HG03354 (cell line): ENCODE results near the gene COMMD10.

ENCODE experiments used
- ATAC-seq: cut with Tn5 transposase; IDR thresholded peaks from one replicate; pipeline ENCODE4 v1.9.1; 2021; ENCODE audit warnings: mild to moderate bottlenecking; ENCODE audit not compliant: unreplicated experiment, poor library complexity, severe bottlenecking

COMMD10 gene

GRCh38 chr5:116176121-116176520 is 91.3 kb downstream of the COMMD10 start:
- no peak for ATAC-seq

DNA sequence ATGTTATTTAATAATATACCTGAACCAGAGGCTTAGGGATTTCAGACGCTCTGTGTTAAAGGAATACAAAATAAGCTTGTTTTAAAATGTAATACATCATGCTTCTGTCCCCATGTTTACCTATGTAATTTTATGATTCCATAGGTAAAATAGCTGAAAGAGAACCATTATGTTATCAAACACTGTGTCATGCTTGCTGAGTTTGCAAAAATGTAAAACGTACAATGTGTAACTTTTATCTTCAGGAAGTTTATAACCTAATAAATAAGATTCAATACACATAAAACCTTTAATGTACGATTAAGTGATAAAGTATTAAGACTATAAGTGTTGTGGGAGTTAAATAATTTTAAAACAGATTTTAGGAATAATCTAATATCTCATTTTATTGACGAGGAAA is 94.1 kb downstream of the COMMD10 start:
- ATAC-seq, result no peak

GRCh38 chr5:116209166-116209565 is 124.3 kb downstream of the COMMD10 start:
- ATAC-seq, result no peak

DNA sequence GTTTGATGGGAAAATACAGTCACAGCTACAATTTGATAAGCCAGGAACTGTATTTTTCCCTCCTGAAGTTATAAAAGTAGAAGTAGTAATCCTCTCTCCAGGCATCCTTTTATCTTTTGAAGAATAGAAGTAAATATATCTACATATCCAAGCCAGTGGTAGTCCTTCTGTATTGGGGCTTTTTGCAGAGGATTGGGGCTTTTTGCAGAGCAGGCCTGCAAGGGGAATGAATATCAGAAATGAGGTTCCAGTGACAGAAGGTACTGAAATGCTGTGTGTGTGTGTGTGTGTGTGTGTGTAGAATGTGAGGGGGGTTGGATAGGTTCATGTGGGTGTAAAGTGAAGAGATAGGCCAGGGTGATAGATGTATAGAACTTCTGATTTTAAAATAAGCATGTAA is 127.4 kb downstream of the COMMD10 start:
- no peak for ATAC-seq

DNA sequence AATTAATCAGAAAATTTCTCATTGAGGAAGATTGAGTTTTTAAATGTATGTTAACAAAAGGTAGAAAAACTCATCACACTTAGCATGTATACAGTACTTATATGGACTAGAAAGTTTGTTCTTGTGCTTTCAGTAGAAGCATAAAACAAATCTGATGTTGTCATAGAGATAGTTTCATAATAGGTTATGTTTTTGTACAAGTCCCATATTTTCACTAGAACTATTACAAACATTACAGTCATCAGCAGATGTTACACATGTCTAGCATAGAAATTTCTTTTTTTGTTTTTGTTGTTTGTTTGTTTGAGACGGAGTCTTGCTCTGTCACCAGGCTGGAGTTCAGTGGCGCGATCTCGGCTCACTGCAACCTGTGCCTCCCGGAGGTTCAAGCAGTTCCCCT is 131.4 kb downstream of the COMMD10 start:
- ATAC-seq, result no peak

DNA sequence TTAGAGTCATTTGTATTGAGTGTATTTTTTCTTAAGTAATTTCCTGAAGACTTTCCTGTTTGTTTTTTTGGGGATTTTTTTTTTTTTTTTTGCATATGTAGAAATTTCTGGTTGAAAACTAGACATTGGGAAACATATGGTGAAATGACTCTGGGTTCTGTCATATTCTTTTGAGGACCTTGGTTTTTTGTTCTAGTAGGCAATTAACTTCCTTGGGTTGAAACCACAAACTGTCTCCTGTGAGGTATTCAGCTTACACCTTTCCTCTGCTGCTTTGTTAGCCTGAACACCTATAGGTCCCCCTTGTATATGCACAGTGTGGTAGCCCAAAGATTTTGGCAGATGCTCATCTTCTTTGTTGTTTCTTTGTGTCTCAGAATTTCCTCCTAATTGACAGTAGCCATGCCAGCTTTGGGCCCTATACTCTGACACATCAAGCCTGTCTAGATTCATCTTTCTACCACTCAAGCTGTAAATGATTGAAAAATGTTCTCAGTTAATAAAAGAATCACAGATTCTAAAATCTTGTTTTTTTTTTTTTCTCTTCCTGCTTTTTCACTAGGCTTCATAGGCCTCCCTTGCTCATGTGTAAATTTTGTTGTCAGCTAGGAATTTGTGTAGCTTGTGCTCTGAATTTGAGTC is 140.6 kb downstream of the COMMD10 start:
- ATAC-seq, result peak; percentile 58

- ATAC-seq, result no peak
These were observed 144.4 kb downstream of the COMMD10 start for GRCh38 chr5:116229131-116229689.

DNA sequence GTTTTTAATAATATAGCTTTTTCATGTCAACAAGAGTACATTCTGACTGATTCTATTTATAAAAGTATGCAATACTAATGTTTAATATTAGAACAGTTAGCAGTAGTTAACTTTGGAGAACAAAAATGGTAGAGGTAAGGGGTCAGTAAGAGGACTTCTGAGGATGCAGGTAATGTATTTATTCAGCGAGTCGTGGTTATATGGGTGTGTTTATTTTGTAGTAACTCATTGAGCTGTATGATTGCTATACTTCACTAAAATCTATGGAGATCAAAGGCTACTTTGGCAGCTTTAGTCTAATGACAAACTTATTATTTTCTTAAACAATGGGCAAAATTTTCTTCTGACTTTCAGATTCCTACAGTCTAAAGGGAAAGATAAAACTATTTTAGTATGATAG is 146.5 kb downstream of the COMMD10 start:
- ATAC-seq, result no peak

GRCh38 chr5:116234681-116235080 is 149.9 kb downstream of the COMMD10 start:
- no peak for ATAC-seq

GRCh38 chr5:116237917-116238500 is 153.2 kb downstream of the COMMD10 start:
- ATAC-seq, result no peak

DNA sequence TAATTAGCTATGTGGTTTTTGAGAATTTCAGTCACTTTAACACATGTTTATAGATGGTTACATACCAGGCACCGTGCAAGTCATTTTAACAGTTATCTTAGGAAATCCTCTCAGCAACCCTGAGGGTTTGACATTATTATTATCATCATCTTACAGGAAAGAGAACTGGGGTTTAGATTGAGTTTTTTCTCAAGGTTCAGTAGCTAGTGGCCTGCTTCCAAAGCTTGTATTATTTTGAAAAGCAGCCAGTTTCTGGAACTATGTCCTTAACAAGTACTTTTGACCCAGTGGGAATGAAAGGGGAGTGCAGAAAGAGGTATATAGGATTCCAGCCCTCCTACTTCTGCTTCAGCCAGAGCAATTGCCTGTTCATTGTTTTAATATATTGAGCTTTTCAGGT is 157.5 kb downstream of the COMMD10 start:
- no peak for ATAC-seq

- no peak for ATAC-seq
These were observed 163.6 kb downstream of the COMMD10 start for GRCh38 chr5:116248432-116248831.

DNA sequence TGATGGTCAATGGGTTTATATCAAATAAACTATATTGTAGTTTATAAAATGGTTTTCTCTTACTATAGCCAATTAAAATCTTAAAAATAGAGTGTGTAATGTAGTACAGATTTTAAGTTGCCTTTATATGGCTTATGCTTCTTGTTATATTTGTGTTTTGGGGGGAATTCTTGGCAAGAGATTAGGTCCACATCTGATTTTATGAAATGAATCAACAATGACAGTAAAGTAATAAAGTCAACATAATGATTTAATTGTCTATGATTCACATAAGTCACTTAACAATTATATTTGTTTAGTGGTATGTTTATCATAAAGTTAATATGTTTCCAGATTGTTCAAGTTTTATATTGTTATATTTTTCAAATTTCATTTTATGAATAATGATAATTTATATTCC is 164.8 kb downstream of the COMMD10 start:
- no peak for ATAC-seq

GRCh38 chr5:116256717-116257116 is 171.9 kb downstream of the COMMD10 start:
- no peak for ATAC-seq

GRCh38 chr5:116265471-116265870 is 180.6 kb downstream of the COMMD10 start:
- ATAC-seq, result no peak

- peak; percentile 53 for ATAC-seq
These were observed 186.7 kb downstream of the COMMD10 start for GRCh38 chr5:116271446-116272025.

GRCh38 chr5:116272281-116272941 is 187.6 kb downstream of the COMMD10 start:
- ATAC-seq, result no peak

DNA sequence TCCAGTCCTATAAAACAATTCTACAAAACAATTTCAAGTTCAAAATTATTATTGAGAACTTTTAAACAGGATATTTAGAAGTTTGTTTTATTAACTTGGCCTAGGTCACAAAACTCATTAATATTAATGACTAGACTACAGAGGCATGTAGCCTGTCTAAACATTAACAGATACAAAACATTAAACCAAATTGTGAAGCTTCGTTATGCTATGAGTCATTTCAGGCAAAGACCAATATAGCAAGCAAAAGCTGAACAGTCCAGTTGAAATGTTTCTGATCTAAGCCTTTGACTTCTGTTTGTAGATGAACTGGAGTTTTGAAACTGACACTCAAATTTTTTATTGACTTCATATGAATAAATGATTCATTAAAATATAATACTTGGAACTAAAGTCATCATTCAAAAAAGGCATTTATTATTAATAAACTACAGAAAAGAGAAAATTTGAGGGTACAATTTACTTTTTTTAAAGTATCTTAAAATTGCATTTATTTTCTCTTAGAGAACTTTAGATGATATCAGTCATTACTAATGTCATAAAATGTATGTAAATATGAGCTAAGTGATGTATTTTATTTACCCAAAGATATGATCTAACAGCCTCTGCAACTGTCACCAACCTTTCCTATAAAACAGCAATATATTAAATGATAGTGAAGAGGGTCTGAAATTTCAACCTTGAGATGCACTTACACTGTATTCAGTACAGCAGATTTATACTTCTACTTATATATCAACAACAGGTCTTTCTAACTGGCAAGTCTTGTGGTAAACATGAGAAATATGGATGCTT is 188.8 kb downstream of the COMMD10 start:
- ATAC-seq, result peak; percentile 95

GRCh38 chr5:116274251-116274650 is 189.4 kb downstream of the COMMD10 start:
- no peak for ATAC-seq

DNA sequence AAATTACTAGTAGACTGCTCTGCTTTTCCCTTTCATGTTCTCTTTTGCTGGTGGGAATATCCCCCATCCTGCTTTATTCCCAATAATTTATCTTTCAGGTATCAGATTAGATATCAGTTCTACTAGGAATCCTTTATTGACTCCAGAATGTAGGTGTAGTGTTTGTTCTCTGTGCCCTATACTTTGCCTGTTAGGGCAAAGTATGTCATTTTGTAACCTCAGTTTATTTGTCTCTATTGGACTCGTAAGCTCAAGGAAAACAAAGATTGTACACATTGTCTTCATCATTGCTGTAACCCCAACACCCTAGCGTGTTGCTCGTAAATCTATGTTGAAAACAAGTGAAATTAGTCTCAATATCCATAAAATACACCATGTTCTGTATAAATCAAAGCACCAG is 190.5 kb downstream of the COMMD10 start:
- no peak for ATAC-seq
